ENCODE results near the gene FMO2. TPM values are rescaled to one million over a fixed set of nuclear protein-coding genes. Genes with fewer than 3 reads are reported as not detected.
"Not testable (repeated sequence)": the region's sequence is repeated elsewhere in the genome, so short reads cannot be mapped to it uniquely, and the experiment has no call there.

The FMO2 gene
- total RNA-seq, 1 experiment from 2014 or later: under 0.01 TPM

DNA sequence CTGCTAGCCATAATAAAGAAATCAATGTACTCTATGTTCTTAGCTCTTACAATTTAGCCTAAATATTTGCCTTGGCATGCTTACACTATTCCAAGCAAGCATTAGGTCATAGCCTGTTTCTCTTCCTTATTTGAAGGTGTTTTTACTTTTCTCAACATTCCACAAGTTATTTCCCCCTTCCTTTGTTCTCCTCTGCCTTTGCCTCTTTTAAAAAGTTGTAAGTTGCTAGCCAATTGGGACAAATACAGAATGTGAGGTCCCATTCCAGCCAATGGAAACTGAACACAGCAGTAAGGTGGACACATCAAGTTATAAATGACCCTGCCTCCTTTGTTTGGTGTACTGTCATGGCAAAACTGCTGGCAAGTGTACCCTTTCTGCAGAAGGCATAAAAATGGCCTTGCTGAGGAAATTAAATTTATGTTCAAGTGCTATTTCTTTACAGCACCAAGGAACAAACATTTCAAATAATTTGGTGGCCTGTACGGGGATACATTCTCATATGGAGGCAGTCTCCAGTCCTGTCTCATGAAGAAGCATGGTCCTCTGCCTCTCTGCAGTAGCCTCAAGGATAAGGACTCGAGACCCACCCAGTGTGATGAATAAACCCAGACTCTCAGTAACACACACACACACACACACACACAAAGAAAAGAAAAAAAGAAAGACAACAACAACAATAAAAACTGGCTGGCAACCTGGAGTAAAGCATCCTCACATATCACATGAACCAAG lies 34.4 kb downstream of the FMO2 start:
- peak; percentile 35 for DNase-seq (ENCODE audit: low read depth)

DNA sequence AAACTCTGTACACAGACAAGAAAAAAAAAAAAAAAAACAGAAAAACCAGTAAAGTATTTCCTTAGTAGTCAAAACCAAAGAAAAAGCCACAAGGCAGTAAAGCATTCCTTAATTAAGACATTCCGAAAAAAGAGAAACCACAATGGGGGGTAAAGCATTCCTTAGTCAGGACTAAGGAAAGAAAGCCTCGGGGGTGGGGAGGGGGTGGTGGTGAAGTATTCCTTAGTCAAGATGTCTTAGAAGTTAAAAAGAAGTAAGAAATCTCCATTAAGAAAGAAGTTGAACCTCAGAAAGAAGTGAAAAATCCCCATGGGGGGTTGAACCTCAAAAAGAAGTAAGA lies 35.0 kb downstream of the FMO2 start:
- peak; percentile 91 for DNase-seq (ENCODE audit: low read depth)

DNA sequence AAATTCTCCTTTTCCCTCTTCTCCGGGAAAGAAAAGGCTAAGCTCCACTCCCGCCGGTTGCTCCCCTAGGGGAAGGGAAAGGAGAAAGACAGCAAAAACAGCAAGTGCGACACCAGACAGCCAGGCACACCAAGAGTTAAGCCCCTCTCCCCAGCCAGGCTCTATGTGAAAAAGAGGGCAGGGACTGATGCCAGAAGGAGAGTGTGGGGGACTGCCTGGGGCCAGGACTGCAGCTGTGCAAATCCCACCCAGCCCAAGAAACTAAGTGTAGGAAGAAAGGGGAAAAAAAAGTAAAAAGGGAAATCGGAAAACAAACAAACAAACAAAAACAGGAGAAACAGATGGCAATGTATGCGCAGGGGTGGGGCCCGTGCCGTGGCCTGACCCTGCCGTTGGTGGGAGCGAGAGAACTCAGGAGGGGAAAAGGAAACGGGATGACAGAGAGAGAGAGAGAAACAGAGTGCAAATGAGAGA lies 35.5 kb downstream of the FMO2 start:
- peak; percentile 83 for DNase-seq (ENCODE audit: low read depth)

DNA sequence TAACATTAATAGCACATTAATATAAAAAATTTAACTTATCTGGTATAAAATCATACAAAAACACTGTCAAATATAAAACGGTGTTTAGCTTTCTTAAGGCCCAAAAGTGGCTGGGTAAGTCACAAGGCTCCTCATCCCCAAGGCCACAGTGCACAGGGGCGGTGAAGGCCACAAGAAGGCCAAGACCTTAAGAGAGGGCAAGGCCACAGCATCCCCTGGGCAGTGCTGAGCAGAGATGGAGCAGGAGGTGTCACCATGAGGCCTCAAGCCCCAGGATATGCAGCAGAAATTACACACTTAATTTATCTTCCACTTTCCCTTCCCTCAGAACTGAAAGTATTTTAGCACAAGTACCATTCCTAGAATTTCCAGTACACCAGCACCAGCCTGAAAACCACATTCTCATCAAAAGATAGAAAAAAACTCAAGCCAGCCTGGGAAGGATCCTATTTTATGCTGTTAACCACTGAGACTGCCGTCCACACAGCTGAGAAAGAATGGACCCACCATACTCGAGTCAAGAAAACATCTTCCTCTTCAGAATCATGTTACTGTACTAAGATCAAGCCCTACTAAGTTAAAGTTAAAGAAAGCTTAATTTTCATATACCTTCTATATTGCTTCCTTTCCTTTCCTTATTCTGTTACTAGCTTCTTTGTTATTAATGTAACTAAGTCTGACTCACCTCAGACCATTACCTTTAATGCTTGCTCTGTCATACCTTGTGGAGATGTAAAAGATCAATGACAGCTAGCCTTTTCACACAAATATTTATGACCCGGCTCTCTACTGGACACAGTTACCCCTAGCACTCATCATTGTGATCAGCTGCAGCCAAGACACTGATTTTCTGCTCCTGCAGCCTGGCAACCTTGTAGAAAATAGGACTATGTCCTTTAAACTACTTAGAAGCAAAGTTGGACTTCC lies 36.8 kb downstream of the FMO2 start:
- DNase-seq (ENCODE audit: low read depth): peak; percentile 83

DNA sequence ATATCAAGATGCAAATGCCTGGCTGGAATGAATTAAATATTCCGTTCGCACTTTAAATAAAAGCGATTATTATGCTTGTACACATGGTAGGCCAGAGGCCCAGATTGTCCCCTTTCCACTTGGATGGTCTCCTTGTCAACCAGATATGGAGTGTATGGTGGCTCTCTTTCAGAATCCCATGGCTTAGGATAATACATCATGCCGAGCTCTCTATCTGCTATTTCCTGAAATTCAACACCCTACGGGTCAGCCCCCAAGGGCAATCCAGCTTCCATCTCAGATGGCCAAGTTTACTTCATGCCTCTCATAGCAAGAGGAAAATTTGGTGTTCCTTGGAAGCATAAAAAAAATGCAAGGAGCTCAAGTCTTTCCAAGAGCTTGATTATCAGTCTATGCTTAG lies 37.8 kb downstream of the FMO2 start:
- peak; percentile 57 for DNase-seq (ENCODE audit: low read depth)

DNA sequence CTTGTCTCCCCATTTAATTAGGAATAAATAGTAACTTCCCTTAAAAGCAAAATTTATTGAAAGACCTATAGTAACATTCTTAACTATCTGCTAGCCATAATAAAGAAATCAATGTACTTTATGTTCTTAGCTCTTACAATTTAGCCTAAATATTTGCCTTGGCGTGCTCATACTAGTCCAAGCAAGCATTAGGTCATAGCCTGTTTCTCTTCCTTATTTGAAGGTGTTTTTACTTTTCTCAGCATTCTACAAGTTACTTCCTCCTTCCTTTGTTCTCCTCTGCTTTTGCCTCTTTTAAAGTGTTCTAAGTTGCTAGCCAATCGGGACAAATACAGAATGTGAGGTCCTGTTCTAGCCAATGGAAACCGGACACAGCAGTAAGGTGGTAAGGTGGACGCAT lies 39.2 kb downstream of the FMO2 start:
- DNase-seq (ENCODE audit: low read depth): not testable (repeated sequence)

DNA sequence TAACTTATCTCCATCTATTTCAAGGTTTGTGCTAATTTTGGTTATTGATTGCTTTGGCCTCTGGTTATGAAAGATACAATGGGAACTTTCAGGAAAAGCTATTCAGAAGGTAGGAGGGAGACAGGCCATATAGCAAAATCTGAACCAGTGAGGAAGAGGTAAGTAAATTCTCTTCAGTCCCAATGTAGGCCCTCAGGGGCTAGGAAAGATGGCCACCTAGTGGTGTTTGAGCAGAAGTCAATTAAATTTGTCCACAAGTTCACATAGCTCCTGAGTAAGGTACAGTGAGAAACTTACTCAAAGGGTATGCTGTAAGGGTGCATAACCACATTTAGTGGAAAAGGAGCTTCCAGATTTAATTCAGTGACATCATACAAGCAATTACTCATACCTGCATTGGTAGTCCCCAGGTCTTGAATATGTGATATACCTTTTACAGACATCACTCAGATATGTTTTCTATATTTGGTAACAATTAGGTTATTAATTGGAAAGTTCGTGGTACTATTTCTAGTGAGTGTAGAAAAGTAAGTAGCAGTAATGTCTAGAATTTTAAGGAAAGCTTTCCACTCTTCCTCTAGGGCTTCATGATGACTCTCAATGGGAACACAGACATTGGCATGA lies 41.8 kb downstream of the FMO2 start:
- peak; percentile 72 for DNase-seq (ENCODE audit: low read depth)

DNA sequence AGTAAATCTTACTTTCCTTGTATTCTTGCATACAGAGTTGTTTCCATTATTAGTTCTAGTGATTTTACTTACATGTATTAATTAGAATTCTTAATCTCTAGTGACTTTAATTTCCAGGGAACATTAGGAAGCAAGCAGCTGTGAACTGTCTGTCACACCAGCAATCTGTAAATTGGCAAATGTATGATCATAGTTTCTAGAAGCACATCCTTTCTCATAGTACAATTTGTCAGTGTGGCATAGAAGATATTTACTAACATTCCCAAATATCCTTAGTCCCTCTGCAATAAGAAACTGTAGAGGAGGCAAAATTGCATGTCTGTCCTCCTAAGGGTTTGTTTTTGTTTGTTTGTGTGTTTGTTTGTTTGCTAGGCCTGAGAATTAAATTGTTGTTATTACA lies 46.2 kb downstream of the FMO2 start:
- no peak for DNase-seq (ENCODE audit: low read depth)

DNA sequence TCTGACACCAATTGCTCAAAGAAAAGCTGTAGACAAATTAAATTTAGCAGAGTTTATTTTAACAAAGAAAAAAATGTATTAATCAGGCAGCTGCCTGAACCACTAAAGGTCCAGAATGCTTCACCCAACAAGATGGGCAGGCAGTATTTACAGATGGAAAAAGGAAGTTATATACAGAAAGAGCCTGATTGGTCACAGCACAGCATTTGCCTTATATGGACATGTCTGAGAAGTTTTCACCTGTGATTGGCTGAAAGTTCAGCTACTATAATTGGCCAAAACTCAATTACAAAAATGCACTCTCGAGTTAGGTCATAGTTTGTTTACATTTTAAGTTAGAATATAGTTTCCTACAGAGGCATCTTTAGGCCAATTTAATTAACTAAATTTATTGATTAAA lies 48.1 kb downstream of the FMO2 start:
- peak; percentile 16 for DNase-seq (ENCODE audit: low read depth)

DNA sequence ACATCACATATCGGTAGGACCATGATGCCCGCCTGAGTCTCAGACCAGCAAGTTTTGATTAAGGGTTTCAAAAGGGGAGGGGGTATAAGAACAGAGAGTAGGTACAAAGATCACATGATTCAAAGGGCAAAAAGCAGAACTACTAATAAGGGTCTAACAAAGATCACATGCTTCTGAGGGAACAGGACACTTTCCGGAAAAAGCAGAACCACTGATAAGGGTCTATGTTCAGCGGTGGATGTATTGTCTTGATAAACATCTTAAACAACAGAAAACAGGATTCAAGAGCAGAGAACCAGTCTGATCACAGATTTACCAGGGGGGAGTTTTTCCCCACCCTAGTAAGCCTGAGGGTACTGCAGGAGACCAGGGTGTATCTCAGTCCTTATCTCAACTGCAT lies 51.1 kb downstream of the FMO2 start:
- DNase-seq (ENCODE audit: low read depth): not testable (repeated sequence)

DNA sequence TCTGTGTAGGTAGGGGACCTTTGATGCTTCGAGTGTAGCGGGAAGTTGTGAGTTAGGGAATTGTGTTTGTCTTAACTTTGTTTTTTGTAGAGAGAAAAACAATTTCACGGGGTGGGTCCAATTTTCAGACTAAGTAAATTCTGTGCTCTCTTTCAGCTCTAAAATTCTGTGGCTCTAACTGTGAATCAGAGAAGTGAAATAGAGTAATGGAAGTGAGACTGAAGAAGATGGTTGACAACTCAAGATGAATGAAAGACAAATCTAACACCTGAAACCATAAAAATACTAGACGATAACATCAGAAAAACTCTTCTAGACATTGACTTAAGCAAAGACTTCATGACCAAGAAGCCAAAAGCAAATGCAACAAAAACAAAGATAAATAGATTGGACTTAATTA lies 58.8 kb downstream of the FMO2 start:
- no peak for DNase-seq (ENCODE audit: low read depth)

DNA sequence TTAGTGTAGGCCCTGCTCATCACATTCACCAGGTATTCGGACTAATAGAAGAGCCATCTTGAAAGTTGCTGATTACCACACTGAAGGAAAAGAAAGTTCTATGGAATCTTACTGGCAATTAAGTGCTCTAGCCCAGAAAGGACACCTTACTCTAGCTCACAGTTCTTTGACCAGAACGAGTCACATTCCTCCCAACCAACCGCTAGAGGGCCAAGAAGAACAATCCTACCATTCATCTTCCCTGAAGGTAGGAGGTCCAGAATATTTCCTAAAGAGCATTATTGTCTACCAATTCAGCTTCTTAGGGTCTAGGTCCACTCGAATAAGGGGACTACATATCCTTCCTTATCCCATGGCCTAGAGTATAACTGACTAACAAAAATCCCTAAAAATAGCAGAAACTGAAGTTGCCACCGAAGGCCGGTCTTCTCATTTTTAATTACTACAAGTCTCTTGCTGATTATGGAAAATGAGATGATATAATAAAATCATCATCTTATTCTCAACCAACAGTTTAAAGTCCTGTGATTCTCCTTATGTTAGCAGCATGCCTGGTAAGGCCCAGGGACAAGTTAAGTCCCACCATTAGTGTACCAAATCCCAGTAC lies 60.5 kb downstream of the FMO2 start:
- peak; percentile 55 for DNase-seq (ENCODE audit: low read depth)

DNA sequence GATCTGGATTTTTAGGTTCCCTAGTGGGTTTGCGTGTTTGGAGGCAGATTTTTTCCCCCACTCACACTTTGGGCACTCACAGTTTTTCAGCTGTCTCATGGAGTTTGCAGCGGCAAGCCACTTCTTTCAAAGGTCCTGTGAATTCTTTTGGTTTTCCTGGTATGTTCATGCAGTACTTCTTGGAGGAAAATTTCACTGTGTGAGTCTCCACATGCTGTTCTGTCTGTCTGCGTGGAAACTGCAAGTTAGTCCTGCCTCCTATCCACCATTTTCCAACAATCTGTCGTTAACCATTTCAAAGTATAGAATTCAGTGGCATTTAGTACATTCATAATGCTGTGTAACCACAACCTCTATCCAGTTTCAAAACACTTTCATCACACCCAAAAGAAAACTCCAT lies 62.4 kb downstream of the FMO2 start:
- DNase-seq (ENCODE audit: low read depth): no peak

DNA sequence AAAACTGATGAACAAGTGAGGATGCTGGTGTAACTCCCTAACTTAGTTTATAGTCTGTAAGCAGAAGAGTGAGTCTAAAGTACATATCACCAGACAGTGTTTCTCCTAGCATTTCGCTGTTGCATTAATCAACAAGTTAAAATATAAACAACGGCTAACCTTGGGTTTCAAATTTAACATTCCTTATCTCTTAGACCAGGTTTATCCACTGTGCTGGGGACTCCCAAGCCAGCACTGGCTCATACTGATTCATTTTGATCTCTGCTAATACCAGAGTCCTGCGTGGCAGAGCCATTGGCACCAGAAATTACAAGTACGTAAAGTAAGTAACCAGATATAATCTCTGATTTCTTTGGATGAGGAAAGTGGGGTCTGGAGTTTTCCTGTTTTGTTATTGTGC lies 63.2 kb downstream of the FMO2 start, which contains the start of gene FMO1:
Gene FMO1 (plus strand): TSS at position 193 of the 400 bp plus-strand sequence. CDS start 9,594 bp downstream, outside the sequence.
- DNase-seq (ENCODE audit: low read depth): no peak

DNA sequence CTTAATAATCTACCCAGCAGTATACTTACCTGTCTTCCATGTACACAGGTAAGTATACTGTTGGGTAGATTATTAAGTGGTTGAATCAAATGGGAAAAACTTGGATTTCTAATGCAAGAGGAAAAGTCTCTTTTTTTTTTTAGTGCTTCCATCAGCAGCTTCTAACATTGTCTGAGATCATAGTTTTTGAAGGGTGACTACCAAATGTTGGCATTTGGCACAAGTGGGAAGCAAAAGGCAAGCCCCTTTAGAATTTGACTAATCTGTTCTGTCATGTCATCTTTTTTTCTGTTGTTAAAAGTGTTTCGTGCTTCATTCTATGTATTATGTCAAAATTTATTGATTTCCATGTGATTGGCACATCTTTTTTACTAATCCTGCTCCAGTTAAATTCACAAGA lies 63.7 kb downstream of the FMO2 start:
- no peak for DNase-seq (ENCODE audit: low read depth)

DNA sequence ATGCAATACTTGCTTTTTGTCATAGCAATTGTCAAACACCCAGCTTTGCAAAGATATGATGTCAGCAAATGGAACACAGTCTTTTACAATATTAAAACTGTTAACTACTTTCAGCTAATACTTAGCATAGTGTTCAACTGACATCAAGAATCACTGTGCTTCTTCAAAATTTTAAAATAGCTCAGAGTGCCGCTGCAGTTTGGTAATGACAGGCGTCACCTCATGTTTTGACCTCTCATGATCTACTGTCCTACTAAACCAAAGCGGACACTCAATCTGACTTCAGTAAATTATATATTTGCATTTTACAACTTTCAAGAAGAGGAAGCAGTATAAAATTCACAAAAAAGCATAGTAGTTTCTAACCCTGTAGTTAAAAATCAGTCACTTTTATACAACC lies 65.2 kb downstream of the FMO2 start:
- no peak for DNase-seq (ENCODE audit: low read depth)

DNA sequence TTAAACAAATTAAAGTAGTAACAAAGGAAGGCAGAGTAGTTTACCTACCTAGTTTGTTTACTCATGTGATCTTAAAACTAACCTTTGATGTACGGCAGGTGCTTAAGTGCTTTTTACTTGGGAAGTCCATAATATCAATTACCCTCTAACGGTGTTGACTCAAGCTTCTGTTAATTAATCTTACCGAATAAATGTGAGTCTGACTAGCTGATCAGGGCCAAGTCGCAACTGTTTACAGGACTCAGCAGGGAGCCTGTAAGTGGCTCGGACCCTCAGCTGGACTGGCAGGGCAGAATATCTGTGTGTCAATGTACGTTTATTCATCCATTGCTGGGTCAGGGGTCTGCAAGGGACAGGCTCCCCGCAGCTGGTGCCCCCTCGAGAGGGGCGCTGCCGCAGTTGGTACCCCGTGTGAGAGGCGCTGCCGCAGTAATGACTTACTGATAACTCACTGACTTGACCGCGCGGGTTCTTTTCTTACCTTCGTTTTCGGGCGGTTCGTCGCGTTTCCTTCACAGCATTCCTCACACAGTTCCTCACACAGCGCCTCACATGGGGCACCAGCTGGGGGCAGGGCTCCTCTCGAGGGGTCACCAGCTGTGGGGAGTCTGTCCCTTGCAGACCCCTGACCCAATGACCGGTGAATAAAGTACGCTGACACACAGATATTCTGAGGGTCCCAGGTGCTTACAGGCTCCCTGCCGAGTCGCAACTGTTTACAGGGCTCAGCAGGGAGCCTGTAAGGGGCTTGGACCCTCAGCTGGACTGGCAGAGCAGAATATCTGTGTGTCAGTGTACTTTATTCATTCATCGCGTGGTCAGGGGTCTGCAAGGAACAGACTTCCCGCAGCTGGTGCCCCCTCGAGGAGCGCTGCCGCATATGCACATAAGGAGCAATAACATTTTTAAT lies 66.2 kb downstream of the FMO2 start:
- DNase-seq (ENCODE audit: low read depth): no peak

DNA sequence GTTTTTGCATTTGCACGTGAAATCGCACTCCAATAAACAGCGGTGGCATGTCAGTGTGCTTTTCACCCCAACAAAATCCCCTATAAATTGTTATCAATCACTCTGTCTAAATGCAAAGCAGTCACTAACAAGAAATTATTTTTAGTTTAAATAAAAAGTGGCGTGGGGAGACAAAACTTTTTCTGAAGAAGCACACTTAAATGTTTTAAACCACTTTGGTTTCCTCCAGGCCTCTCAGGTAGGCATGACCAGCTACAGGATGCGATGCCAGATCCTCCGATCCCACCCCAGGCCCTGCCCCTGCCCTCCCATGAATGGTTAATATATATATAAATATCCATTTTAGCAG lies 66.8 kb downstream of the FMO2 start:
- DNase-seq (ENCODE audit: low read depth): no peak

DNA sequence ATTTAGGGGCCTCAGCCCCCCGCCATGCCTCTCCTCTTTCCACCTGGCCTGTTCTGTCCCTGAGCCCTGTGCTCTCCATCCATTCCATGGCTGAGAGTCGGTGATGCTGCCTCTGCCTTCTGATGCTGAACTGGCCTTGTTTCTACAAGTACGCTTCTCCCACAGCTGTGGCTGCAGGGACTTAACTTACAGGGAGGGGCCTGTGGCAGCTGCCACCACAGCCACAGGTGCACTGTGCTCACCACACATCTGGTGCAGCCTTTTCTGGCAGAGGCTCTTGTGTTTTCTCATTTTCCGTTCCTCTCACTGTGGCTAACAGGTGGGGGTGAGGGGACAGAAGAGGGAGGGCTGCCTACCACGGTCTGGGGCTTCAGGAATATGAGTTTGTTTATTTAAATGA lies 67.4 kb downstream of the FMO2 start:
- no peak for DNase-seq (ENCODE audit: low read depth)

DNA sequence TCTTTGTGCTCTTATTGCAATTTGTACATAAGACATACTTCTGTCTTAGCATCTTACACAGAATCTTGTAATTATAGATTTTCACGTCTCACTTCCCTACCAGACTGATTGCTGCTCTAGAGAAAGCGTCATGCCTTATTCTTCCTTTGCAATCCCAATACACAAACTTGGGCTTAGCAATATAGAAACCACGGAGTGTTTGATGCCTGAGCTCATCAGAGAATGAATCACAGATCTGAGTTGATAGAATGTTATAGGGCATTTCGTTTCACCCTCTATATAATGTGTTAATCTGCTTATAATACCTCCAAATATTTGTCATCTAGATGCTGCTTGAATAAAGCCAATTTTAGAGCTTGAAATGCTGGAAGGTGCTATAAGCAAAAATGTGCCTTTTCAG lies 69.8 kb downstream of the FMO2 start:
- DNase-seq (ENCODE audit: low read depth): peak; percentile 26
